HL-60 (cell line): Measurements from ENCODE around the gene NLK.

Experiments
- DNase-seq, 2 experiments: peaks; one replicate each; pipeline ENCODE4 v3.0.0-alpha.2; 2010 to 2020; ENCODE audit warnings: low read depth in 1 of 2, low spot score in 1 of 2
- H3K27ac ChIP-seq: fragments of 250-450 bp; sonication (Bioruptor Pico); replicated peaks from 2 replicates; pipeline ENCODE4 v1.5.1; 2020; ENCODE audit warnings: mild to moderate bottlenecking, moderate library complexity
- H3K27me3 ChIP-seq: fragments of 250-450 bp; sonication (Bioruptor Pico); 2 replicates; pipeline ENCODE4 v1.5.1; 2021; ENCODE audit warnings: mild to moderate bottlenecking, moderate library complexity; ENCODE audit not compliant: insufficient read depth, poor library complexity, severe bottlenecking
- H3K4me3 ChIP-seq: replicated peaks from 2 replicates; pipeline ENCODE4 v1.5.1; 2011; ENCODE audit warnings: mild to moderate bottlenecking, control low read depth, low read length; ENCODE audit not compliant: insufficient read depth
- GABPA ChIP-seq: IDR thresholded peaks from 2 replicates; pipeline ENCODE4 v1.6.1; 2012; ENCODE audit warnings: low read depth
- POLR2AphosphoS5 ChIP-seq: IDR thresholded peaks from 2 replicates; pipeline ENCODE4 v1.6.1; 2012; ENCODE audit warnings: low read depth
- SPI1 ChIP-seq: IDR thresholded peaks from 2 replicates; pipeline ENCODE4 v1.6.1; 2012; ENCODE audit warnings: low read depth, mild to moderate bottlenecking, borderline replicate concordance
- TF ChIP-seq, protein P1 (sequence below): IDR thresholded peaks from 2 replicates; pipeline ENCODE4 v1.6.1; 2012; ENCODE audit warnings: low read depth; ENCODE audit not compliant: insufficient replicate concordance
- TF ChIP-seq, protein P2 (sequence below): IDR thresholded peaks from one replicate; pipeline ENCODE4 v1.5.1; 2011; ENCODE audit warnings: low read length, control low read depth, inconsistent platforms; ENCODE audit not compliant: insufficient read depth

The NLK gene

DNA sequence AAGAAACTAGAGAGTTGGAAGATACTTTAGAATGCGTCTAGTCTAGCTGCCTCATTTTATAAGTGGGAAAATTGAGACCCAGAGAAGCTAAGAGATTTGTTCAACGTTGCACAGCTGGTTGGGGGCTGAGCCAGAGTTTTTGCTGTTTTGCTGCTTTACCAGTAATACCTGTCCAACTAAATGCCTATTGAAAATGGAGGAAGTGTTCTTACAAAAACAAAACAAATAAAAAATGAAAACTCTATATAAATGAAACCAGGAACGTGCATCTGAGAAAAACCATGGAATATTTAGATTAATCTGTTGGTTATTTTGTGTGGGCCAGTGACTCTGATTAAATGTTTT lies 13.8 kb downstream of the NLK start:
- H3K27ac ChIP-seq, result no peak overlapping the region
- no peak overlapping the region for H3K4me3 ChIP-seq
- no peaks in the 10 kb centered on the region for H3K27me3 ChIP-seq
- no peak for DNase-seq
- TF ChIP-seq GABPA (no peak), SPI1 (no peak), POLR2AphosphoS5 (no peak)
- TF ChIP-seq, protein P1, sequence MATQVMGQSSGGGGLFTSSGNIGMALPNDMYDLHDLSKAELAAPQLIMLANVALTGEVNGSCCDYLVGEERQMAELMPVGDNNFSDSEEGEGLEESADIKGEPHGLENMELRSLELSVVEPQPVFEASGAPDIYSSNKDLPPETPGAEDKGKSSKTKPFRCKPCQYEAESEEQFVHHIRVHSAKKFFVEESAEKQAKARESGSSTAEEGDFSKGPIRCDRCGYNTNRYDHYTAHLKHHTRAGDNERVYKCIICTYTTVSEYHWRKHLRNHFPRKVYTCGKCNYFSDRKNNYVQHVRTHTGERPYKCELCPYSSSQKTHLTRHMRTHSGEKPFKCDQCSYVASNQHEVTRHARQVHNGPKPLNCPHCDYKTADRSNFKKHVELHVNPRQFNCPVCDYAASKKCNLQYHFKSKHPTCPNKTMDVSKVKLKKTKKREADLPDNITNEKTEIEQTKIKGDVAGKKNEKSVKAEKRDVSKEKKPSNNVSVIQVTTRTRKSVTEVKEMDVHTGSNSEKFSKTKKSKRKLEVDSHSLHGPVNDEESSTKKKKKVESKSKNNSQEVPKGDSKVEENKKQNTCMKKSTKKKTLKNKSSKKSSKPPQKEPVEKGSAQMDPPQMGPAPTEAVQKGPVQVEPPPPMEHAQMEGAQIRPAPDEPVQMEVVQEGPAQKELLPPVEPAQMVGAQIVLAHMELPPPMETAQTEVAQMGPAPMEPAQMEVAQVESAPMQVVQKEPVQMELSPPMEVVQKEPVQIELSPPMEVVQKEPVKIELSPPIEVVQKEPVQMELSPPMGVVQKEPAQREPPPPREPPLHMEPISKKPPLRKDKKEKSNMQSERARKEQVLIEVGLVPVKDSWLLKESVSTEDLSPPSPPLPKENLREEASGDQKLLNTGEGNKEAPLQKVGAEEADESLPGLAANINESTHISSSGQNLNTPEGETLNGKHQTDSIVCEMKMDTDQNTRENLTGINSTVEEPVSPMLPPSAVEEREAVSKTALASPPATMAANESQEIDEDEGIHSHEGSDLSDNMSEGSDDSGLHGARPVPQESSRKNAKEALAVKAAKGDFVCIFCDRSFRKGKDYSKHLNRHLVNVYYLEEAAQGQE, result no peak
- TF ChIP-seq, protein P2, sequence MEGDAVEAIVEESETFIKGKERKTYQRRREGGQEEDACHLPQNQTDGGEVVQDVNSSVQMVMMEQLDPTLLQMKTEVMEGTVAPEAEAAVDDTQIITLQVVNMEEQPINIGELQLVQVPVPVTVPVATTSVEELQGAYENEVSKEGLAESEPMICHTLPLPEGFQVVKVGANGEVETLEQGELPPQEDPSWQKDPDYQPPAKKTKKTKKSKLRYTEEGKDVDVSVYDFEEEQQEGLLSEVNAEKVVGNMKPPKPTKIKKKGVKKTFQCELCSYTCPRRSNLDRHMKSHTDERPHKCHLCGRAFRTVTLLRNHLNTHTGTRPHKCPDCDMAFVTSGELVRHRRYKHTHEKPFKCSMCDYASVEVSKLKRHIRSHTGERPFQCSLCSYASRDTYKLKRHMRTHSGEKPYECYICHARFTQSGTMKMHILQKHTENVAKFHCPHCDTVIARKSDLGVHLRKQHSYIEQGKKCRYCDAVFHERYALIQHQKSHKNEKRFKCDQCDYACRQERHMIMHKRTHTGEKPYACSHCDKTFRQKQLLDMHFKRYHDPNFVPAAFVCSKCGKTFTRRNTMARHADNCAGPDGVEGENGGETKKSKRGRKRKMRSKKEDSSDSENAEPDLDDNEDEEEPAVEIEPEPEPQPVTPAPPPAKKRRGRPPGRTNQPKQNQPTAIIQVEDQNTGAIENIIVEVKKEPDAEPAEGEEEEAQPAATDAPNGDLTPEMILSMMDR, result no peak

DNA sequence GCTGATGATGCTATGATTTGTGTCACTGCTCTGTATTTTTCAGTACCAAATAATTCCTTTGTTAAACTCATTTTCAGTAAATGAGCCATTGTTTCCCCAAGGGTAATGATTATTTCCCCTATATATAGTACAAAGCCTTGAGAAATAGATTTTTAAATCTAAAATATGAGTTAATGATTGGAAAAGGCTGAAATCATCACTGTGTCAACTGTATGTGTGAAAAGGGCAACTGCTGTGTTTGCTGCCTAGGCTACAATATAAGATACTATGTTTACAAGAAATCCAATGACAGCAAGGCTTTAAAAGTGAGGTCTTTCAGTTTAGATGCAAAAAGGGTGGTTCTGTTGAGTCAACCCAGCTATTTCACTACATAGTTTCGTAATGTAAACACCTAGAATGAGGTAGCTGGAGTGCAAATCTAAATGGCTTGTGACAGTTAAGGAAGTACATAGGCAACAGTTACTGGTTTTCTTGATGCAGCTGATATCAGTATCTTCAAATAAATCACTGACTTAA lies 15.3 kb downstream of the NLK start:
- peak; percentile 52 to 54 for DNase-seq
- no peak for TF ChIP-seq SPI1
- TF ChIP-seq, protein P2, result no peak
- TF ChIP-seq POLR2AphosphoS5, result no peak
- TF ChIP-seq, protein P1, result no peak
- TF ChIP-seq GABPA, result no peak
- Histone ChIP-seq H3K4me3 (no peak overlapping the region), H3K27me3 (no peaks in the 10 kb centered on the region), H3K27ac (peak overlapping the region; percentile 45)

DNA sequence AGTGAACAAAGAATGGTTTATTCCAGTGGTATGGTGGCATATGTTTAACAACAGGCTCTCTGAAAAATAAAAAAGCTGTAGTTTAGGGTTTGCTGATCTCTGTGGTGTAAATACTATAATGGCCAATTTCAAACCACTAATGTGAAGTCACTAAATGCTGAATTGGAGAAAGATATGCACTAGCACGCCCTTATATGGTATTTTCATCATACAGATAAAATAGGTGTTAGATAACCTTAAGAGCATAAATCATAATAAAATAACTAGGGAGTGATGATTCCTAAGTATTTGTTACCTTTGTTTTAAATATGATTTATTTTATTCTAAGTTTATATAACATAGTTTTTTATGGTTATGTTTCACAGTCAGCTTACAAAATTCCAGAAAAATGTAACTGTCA lies 17.2 kb downstream of the NLK start:
- Histone ChIP-seq H3K27ac (no peak overlapping the region), H3K27me3 (no peaks in the 10 kb centered on the region), H3K4me3 (no peak overlapping the region)
- DNase-seq, result no peak
- TF ChIP-seq, protein P1, result no peak
- TF ChIP-seq GABPA, result no peak
- no peak for TF ChIP-seq POLR2AphosphoS5
- TF ChIP-seq, protein P2, result no peak
- no peak for TF ChIP-seq SPI1
